Tibial artery (tissue), 4 donors: Measurements from ENCODE around the gene CFAP157.
A peak's percentile ranks its signal among the peaks of the same experiment; 100 is the strongest.

Source experiments
- DNase-seq, 2 donors: peaks; one replicate each; pipeline ENCODE4 v3.0.0-alpha.2; 2019
- H3K27ac ChIP-seq, 2 donors: fragments of 200-600 bp; sonication (generic) in 1 of 2; 1 replicate in 1 of 2; 2 replicates in 1 of 2; pipeline ENCODE4 v1.5.1; 2018 to 2019; ENCODE audit warnings: mild to moderate bottlenecking in 1 of 2
- H3K27me3 ChIP-seq, 2 donors: fragments of 200-600 bp; sonication (generic) in 1 of 2; one replicate each; pipeline versions ENCODE4 v1.5.1 to v1.6.0; 2016 to 2019
- H3K36me3 ChIP-seq, 3 donors: fragments of 200-600 bp; sonication (generic) in 2 of 3; one replicate each; pipeline ENCODE4 v1.5.1; 2016 to 2019; ENCODE audit warnings: mild to moderate bottlenecking in 2 of 3
- H3K4me1 ChIP-seq, 4 donors: fragments of 200-600 bp; sonication (generic) in 2 of 4; 1 replicate in 3 of 4; 2 replicates in 1 of 4; pipeline ENCODE4 v1.5.1; 2016 to 2019
- H3K4me3 ChIP-seq, 2 donors: fragments of 200-600 bp; sonication (generic) in 1 of 2; 1 replicate in 1 of 2; 2 replicates in 1 of 2; pipeline ENCODE4 v1.5.1; 2018 to 2019; ENCODE audit warnings: mild to moderate bottlenecking in 2 of 2
- H3K9me3 ChIP-seq, 3 donors: fragments of 200-600 bp; sonication (generic) in 1 of 3; one replicate each; pipeline ENCODE4 v1.5.1; 2016 to 2019
- CTCF ChIP-seq, 2 experiments: fragments of 200-600 bp in 1 of 2; fragments of 450-650 bp in 1 of 2; IDR thresholded peaks; one replicate each; pipeline ENCODE4 v1.5.1; 2017 to 2019; ENCODE audit warnings: antibody characterized with exemption in 2 of 2, mild to moderate bottlenecking in 1 of 2, moderate library complexity in 1 of 2
- intact Hi-C: fragments of 100-400 bp; cut with DNase I; formaldehyde crosslinking; loops from one replicate; pipeline ENCODE4 v1.15.0; 2023; ENCODE audit warnings: low total_unique reads

Gene CFAP157

GRCh38 chr9:127761061-127761460 is 54.3 kb downstream of the CFAP157 start:
- Histone ChIP-seq H3K9me3 (no peaks in the 10 kb centered on the region), H3K36me3 (no peaks in the 10 kb centered on the region), H3K4me1 (no peaks in the 10 kb centered on the region), H3K27me3 (peaks cover 0 to 49% of the 10 kb centered on the region in 2 donors), H3K27ac (no peak overlapping the region), H3K4me3 (no peak overlapping the region)
- no peak for TF ChIP-seq CTCF (IDR thresholded peaks at IDR 0.05)
- intact Hi-C loops: no loop called here
- DNase-seq: no peak

DNA sequence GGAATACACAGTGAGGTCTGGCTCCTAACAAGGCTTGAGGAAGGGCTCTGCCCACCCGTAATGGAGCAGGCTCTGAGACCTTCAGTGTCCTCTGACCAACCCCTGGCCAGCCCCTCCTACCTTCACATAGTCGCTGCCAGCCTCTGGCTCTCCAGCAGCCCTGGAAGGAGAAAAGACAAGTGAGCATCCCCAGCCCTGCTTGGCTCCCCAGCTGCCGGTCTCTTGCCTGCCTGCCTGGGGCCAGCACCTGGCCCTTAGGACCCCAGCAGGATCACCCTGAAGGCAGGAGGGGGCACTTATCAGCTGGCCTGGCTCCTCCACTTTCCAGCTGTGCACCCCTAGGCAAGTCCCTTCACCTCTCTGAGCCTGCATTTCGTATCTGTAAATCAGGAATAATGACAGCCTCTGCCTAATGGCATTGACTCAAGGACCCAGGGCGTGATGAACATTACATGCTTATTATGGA is 54.7 kb downstream of the CFAP157 start:
- intact Hi-C loops: no loop called here
- no peaks in the 10 kb centered on the region for H3K4me1 ChIP-seq
- peaks cover 0 to 50% of the 10 kb centered on the region in 2 donors for H3K27me3 ChIP-seq
- no peaks in the 10 kb centered on the region for H3K36me3 ChIP-seq
- no peak for DNase-seq
- no peak overlapping the region for H3K4me3 ChIP-seq
- H3K27ac ChIP-seq: no peak overlapping the region
- no peak for TF ChIP-seq CTCF (IDR thresholded peaks at IDR 0.05)
- H3K9me3 ChIP-seq: no peaks in the 10 kb centered on the region

DNA sequence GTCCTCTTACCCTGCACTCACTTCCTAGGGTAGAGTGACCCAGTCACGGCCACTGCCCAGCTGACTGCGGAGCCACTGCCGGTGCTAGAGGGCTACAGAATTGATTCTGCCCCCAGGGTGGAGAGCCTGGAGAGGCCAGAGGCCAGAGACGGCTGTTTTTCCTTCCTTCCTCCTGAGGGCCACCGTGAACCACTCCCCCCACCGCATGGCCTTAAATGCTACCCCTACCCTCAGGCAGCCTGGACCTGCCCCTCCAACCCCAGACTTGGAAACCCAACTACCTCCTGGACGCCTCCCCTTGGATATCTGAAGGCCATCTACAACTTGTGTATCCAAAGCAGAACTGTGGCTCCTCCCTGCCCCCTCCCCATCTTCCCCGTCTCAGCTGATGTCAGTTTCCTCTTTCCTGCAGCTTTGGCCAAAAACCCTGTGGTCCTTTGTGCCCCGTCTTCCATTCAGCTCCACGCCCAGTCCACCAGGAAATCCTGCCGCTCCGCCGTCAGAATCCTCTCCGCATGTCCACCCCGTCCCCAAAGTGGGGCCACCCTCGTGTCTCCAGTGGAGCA is 55.4 kb downstream of the CFAP157 start:
- Histone ChIP-seq H3K36me3 (no peaks in the 10 kb centered on the region), H3K27me3 (peaks cover 0 to 50% of the 10 kb centered on the region in 2 donors), H3K4me3 (no peak overlapping the region), H3K27ac (no peak overlapping the region), H3K9me3 (no peaks in the 10 kb centered on the region), H3K4me1 (no peaks in the 10 kb centered on the region)
- TF ChIP-seq CTCF (IDR thresholded peaks at IDR 0.05): no peak
- DNase-seq: peak in 1 of 2 donors; percentile 69
- intact Hi-C loops: no loop called here

GRCh38 chr9:127763918-127764384 is 57.2 kb downstream of the CFAP157 start:
- intact Hi-C loops: no loop called here
- peak in 1 of 2 experiments; percentile 21 for TF ChIP-seq CTCF (IDR thresholded peaks at IDR 0.05)
- Histone ChIP-seq H3K36me3 (no peaks in the 10 kb centered on the region), H3K4me3 (no peak overlapping the region), H3K9me3 (no peaks in the 10 kb centered on the region), H3K27ac (no peak overlapping the region), H3K27me3 (peaks cover 0 to 50% of the 10 kb centered on the region in 2 donors), H3K4me1 (peaks cover 0 to 4% (median 0%) of the 10 kb centered on the region in 4 donors)
- DNase-seq: no peak

DNA sequence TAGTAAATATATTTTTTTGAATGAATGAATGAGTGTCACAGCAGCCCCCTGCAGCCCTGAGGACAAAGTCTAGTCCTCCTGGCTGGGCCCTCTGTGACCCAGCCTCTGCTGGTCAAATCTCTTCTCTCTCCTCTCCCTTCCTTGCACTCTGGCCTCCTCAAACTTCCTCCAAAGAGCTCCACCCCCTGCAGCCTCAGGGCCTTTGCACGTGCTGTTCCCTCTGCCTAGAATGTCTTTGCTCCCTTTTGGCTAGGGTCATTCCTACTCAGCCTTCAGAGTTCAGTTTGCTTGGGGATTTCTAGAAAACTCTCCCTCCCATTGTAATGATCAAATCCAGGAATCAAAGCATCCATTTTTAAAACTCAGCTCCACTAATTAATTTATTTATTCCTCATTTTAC is 58.6 kb downstream of the CFAP157 start:
- peaks cover 0 to 9% (median under 1%) of the 10 kb centered on the region in 4 donors for H3K4me1 ChIP-seq
- H3K9me3 ChIP-seq: no peaks in the 10 kb centered on the region
- no peak overlapping the region for H3K27ac ChIP-seq
- TF ChIP-seq CTCF (IDR thresholded peaks at IDR 0.05): no peak
- H3K27me3 ChIP-seq: peaks cover 0 to 40% of the 10 kb centered on the region in 2 donors
- H3K4me3 ChIP-seq: no peak overlapping the region
- intact Hi-C loops: no loop called here
- no peaks in the 10 kb centered on the region for H3K36me3 ChIP-seq
- no peak for DNase-seq
